Lung (tissue), 12 donors: ENCODE results near the gene CRB3. TPM values are rescaled to one million over a fixed set of nuclear protein-coding genes. Genes with fewer than 3 reads are reported as not detected.

Source experiments
- ATAC-seq: fragments of 200-7000 bp; cut with Tn5 transposase; one replicate; pipeline ENCODE4 v1.9.1; 2020; ENCODE audit warnings: moderate number of reproducible peaks; ENCODE audit not compliant: insufficient read depth, low FRiP score
- DNase-seq, 3 donors: peaks; one replicate each; pipeline ENCODE4 v3.0.0-alpha.2; 2013 to 2017
- H3K27ac ChIP-seq, 2 donors: one replicate each; pipeline ENCODE4 v1.5.1; 2013; ENCODE audit warnings: mild to moderate bottlenecking in 2 of 2, moderate library complexity in 2 of 2, control low read depth in 1 of 2, inconsistent platforms in 1 of 2, low read depth in 1 of 2, low read length in 1 of 2
- H3K27me3 ChIP-seq, 3 donors: one replicate each; pipeline ENCODE4 v1.5.1; 2013; ENCODE audit warnings: low read length in 2 of 3; ENCODE audit not compliant: control insufficient read depth in 3 of 3, insufficient read depth in 3 of 3
- H3K36me3 ChIP-seq, 4 donors: one replicate each; pipeline ENCODE4 v1.5.1; 2013; ENCODE audit warnings: low read length in 4 of 4, mild to moderate bottlenecking in 1 of 4, moderate library complexity in 1 of 4; ENCODE audit not compliant: control insufficient read depth in 4 of 4, insufficient read depth in 4 of 4
- H3K4me1 ChIP-seq, 5 donors: one replicate each; pipeline ENCODE4 v1.5.1; 2013; ENCODE audit warnings: low read length in 5 of 5, mild to moderate bottlenecking in 2 of 5, moderate library complexity in 1 of 5; ENCODE audit not compliant: control insufficient read depth in 5 of 5, insufficient read depth in 5 of 5
- H3K4me3 ChIP-seq: one replicate; pipeline ENCODE4 v1.5.1; 2013; ENCODE audit warnings: mild to moderate bottlenecking, control low read depth, moderate library complexity
- H3K9ac ChIP-seq, 2 donors: one replicate each; pipeline ENCODE4 v1.5.1; 2013; ENCODE audit warnings: low read length in 2 of 2, control low read depth in 1 of 2; ENCODE audit not compliant: insufficient read depth in 1 of 2
- H3K9me3 ChIP-seq, 4 donors: one replicate each; pipeline ENCODE4 v1.5.1; 2013; ENCODE audit warnings: low read length in 3 of 4, mild to moderate bottlenecking in 1 of 4, moderate library complexity in 1 of 4; ENCODE audit not compliant: control insufficient read depth in 4 of 4, insufficient read depth in 3 of 4
- CTCF ChIP-seq: IDR thresholded peaks from 2 replicates; pipeline ENCODE4 v1.5.1; 2012; ENCODE audit warnings: mild to moderate bottlenecking; ENCODE audit errors: control extremely low read depth, extremely low read depth
- whole genome bisulfite sequencing, 2 donors: extraction: QIAGEN DNeasy Blood & Tissue Kit; methylation state at CpG; one replicate each; pipeline ENCODE4 v1.1.7; 2013; 5-methylcytosine and 5-hydroxymethylcytosine counted together
- polyA plus RNA-seq, 2 donors: library from polyadenylated mRNA; stranded (reverse); fragments of 200-250 nt; gene quantifications; one replicate each; pipeline ENCODE4 v1.2.1, GENCODE V29; 2013
- total RNA-seq, 2 donors: library from RNA; depleted of rRNA in 1 of 2; stranded (reverse); fragments of >200 nt in 1 of 2; gene quantifications; one replicate each; pipeline ENCODE4 v1.2.1, GENCODE V29; 2014 to 2021
- donor health status: control.
- donor health status: control.
- donor health status: Bipolar disorder and iron deficiency.
- donor health status: healthy.
- donor health status: DM: yes; HTN: yes; CAD: no.

Gene CRB3
- total and polyA plus RNA-seq, 4 donors: 22.5 to 81.8 (median 53.0) TPM

DNA sequence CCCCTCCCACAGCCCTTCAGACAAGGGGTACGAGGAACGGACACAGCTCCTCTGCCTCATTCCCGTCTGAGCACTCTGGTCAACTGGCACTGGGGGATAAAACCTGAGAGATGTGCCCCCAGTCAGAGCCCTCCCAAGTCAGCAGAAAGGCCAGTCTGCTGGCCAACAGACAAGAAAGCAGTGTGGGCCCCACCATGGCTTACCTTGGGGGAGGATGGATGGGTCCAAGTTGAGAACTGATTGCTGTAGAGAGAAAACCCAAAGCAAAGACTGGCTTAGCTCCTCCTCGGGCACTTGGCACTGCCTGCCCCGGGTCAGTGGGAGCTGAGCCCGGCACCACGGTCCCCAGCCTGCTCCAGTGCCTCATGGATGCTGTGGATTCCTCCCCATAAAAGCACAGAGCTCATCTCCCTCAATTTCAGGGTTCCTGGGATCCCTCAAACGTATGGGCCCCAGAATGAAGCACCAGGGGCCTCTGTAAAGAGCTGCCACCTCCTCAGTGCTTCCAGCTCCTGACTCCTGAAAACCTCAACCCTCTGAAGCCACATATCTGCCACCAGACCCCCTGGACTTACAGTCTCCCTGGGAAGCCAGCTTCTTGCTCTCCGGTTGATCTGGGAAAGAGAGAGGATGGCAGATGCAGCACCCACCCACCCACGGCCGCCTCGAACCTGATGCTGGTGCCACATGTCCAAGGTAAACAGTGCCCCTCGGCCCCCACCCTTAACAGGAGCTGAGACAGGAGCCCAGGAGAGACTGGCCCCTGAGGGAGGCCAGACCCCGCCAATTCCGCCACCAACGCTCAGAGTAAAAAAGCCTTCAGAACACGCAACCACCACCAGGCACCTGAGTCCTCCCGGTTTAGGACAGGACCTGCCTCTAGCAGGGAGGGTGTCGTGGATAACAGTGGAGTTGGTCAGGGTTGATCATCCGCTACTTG is 42.7 kb upstream of the CRB3 start:
- H3K9ac ChIP-seq: peak overlapping the region in 1 of 2 donors; percentile 24
- DNase-seq: no peak
- H3K36me3 ChIP-seq: peaks cover 4 to 57% (median 42%) of the 10 kb centered on the region in 4 donors
- no peaks in the 10 kb centered on the region for H3K9me3 ChIP-seq
- H3K4me3 ChIP-seq: no peak overlapping the region
- no peak for ATAC-seq
- H3K27me3 ChIP-seq: no peaks in the 10 kb centered on the region
- H3K4me1 ChIP-seq: peaks cover 0 to 21% (median 13%) of the 10 kb centered on the region in 5 donors
- 86 to 88% methylated on average over 20 of the region's 20 CpGs for WGBS, 2 donors
- TF ChIP-seq CTCF: no peak
- no peak overlapping the region for H3K27ac ChIP-seq

- ATAC-seq: no peak
- Histone ChIP-seq H3K27ac (peak overlapping the region; percentile 21 to 35), H3K36me3 (peaks cover 0 to 34% (median 26%) of the 10 kb centered on the region in 4 donors), H3K9me3 (no peaks in the 10 kb centered on the region), H3K4me1 (peaks cover 0 to 21% (median 13%) of the 10 kb centered on the region in 5 donors), H3K9ac (peak overlapping the region; percentile 46 to 93), H3K4me3 (peak overlapping the region; percentile 67), H3K27me3 (no peaks in the 10 kb centered on the region)
- no peak for TF ChIP-seq CTCF
- 0 to 1% methylated on average over 20 of the region's 20 CpGs for WGBS, 2 donors
- DNase-seq: peak; percentile 53 to 55 (median 55)
These were observed 40.4 kb upstream of the CRB3 start for GRCh38 chr19:6423499-6424194.

DNA sequence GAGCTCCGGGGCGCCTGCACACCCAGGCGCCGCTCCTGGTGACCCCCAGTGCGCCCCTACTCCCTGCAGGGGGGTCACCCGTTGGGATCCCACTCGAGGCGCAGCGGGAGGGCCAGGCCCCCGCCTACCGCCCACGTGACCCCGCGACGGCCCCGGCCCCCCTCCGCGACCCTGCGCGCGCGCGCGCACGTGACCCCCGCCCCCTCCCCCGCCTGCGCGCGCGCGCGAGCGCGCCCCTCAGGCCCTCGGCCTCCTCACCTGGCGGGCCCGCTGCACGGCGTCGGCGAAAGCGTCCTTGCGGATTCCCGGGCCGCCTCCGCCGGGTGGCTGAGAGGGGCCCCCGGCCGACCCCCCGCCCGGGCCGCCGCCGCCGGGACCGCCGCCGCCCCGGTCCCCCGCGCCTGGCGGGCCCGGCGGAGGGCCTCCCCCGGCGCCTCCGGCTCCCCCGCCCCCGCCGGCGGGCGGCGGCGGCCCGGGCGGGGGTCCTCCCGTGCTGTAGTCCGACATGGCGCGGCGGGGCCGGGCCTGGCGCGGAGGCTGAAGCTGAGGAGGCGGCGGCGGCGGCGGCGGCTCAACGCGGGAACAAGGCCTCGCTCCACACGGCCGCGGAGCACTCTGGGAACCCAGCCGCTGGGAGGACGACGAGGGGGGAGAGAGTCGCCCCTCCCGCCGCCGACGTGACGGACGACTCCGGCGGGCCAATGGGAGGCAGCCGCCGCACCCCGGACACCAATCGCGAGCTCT is 39.7 kb upstream of the CRB3 start, which contains the start of gene KHSRP:
Gene KHSRP (minus strand): TSS at position 617 of the 744 bp plus-strand sequence. CDS start 110 bp downstream, at position 507.
- WGBS, 2 donors: 0% methylated on average over 40 to 114 of the region's 114 CpGs
- no peak for TF ChIP-seq CTCF
- Histone ChIP-seq H3K27ac (peak within 1 kb of the TSS; percentile 65 to 85), H3K9me3 (no peaks in the 10 kb centered on the region), H3K36me3 (peaks cover 0 to 28% (median 21%) of the 10 kb centered on the region in 4 donors), H3K4me3 (peak within 1 kb of the TSS; percentile 67), H3K4me1 (peaks cover 0 to 21% (median 13%) of the 10 kb centered on the region in 5 donors), H3K9ac (peak within 1 kb of the TSS; percentile 46 to 93), H3K27me3 (no peaks in the 10 kb centered on the region)
- ATAC-seq (no peak), DNase-seq (peak in 1 of 3 donors; percentile 23)
